Kidney (tissue), 14 donors: ENCODE results near the gene CCL3. TPM values are rescaled to one million over a fixed set of nuclear protein-coding genes. Genes with fewer than 3 reads are reported as not detected.
"Not testable (repeated sequence)": the region's sequence is repeated elsewhere in the genome, so short reads cannot be mapped to it uniquely, and the experiment has no call there.

ENCODE experiments used
- DNase-seq, 5 donors: peaks; one replicate each; pipeline ENCODE4 v3.0.0-alpha.2; 2013 to 2020
- FAIRE-seq: peaks from 2 replicates; lab custom pipeline; 2012; peaks lifted over from hg19 to GRCh38; lab: Jason Lieb, UNC
- H3K27ac ChIP-seq, 2 donors: one replicate each; pipeline ENCODE4 v1.7.0; 2013; ENCODE audit warnings: low read depth in 2 of 2, low read length in 2 of 2, inconsistent platforms in 1 of 2
- H3K27me3 ChIP-seq: one replicate; pipeline ENCODE4 v1.7.1; 2013; ENCODE audit warnings: low read length, inconsistent platforms; ENCODE audit not compliant: control insufficient read depth, insufficient read depth
- H3K36me3 ChIP-seq, 3 donors: one replicate each; pipeline versions ENCODE4 v1.7.0 to v1.7.1; 2013; ENCODE audit warnings: low read length in 3 of 3, control low read depth in 1 of 3, inconsistent platforms in 1 of 3; ENCODE audit not compliant: insufficient read depth in 3 of 3, control insufficient read depth in 2 of 3
- H3K4me1 ChIP-seq, 3 donors: one replicate each; pipeline versions ENCODE4 v1.7.0 to v1.7.1; 2013; ENCODE audit warnings: low read length in 3 of 3, inconsistent platforms in 1 of 3, low read depth in 1 of 3; ENCODE audit not compliant: control insufficient read depth in 2 of 3, insufficient read depth in 2 of 3
- H3K4me3 ChIP-seq, 3 donors: one replicate each; pipeline versions ENCODE4 v1.7.0 to v1.8.1; 2013; ENCODE audit warnings: low read length in 3 of 3, control low read depth in 1 of 3, inconsistent platforms in 1 of 3
- H3K9ac ChIP-seq, 3 donors: one replicate each; pipeline versions ENCODE4 v1.7.0 to v1.7.1; 2013; ENCODE audit warnings: low read length in 3 of 3, control low read depth in 1 of 3, inconsistent platforms in 1 of 3
- H3K9me3 ChIP-seq, 3 donors: one replicate each; pipeline versions ENCODE4 v1.7.0 to v1.7.1; 2013; ENCODE audit warnings: low read length in 3 of 3, control low read depth in 1 of 3, inconsistent platforms in 1 of 3; ENCODE audit not compliant: control insufficient read depth in 2 of 3, insufficient read depth in 1 of 3
- CTCF ChIP-seq: IDR thresholded peaks from 3 replicates; pipeline ENCODE4 v1.5.1; 2012; ENCODE audit warnings: mild to moderate bottlenecking, moderate library complexity, borderline replicate concordance; ENCODE audit not compliant: insufficient read depth; ENCODE audit errors: extremely low read depth
- intact Hi-C: fragments of 100-400 bp; cut with DNase I; formaldehyde crosslinking; loops from one replicate; pipeline ENCODE4 v1.11.1; 2022
- polyA plus RNA-seq: library from polyadenylated mRNA; stranded (reverse); fragments of 350-450 nt; fragmentation: Illumina TruSeq; extraction: RNeasy Lipid Tissue Mini Kit (QIAGEN cat#74804); gene quantifications from one replicate; pipeline ENCODE4 v1.2.3, GENCODE V29; 2014; ENCODE audit warnings: low read depth, low replicate concordance; ENCODE audit not compliant: insufficient read depth
- total RNA-seq: library from RNA; stranded (reverse); fragmentation: NEBNext Ultra II Directional; extraction: Animal tissue kit (Norgen Biotek cat#: 25700); gene quantifications from one replicate; pipeline ENCODE4 v1.2.1, GENCODE V29; 2021
- donor health status: control.
- donor health status: control.
- donor health status: control.
- donor health status: control.
- donor health status: control.
- donor health status: DM: yes; HTN: yes; CAD: no.
- donor health status: Normal renal cell carcinoma (clear cell type).

The CCL3 gene
- total and polyA plus RNA-seq, 2 donors from 2014 or later, result 4.2 to 6.6 TPM

- intact Hi-C loops, result no loop called here
- no peaks in the 10 kb centered on the region for H3K27me3 ChIP-seq
- no peak overlapping the region for H3K27ac ChIP-seq
- H3K9me3 ChIP-seq, result no peaks in the 10 kb centered on the region
- DNase-seq (no peak), FAIRE-seq (no peak)
- TF ChIP-seq CTCF, result no peak
- no peaks in the 10 kb centered on the region for H3K36me3 ChIP-seq
- no peaks in the 10 kb centered on the region for H3K4me1 ChIP-seq
- no peak overlapping the region for H3K9ac ChIP-seq
- H3K4me3 ChIP-seq, result no peak overlapping the region
Measured at GRCh38 chr17:36092230-36092629, 2.3 kb upstream of the CCL3 start.

GRCh38 chr17:36089339-36089865, 541 bp downstream of the CCL3 start:
- TF ChIP-seq CTCF, result no peak
- FAIRE-seq (no peak), DNase-seq (no peak)
- Histone ChIP-seq H3K27me3 (no peaks in the 10 kb centered on the region), H3K36me3 (no peaks in the 10 kb centered on the region), H3K9me3 (no peaks in the 10 kb centered on the region), H3K27ac (no peak overlapping the region), H3K9ac (no peak overlapping the region), H3K4me3 (no peak overlapping the region), H3K4me1 (no peaks in the 10 kb centered on the region)
- intact Hi-C loops, result no loop called here

- no peak overlapping the region for H3K27ac ChIP-seq
Measured at GRCh38 chr17:36088670-36089338, 1.1 kb downstream of the CCL3 start.

GRCh38 chr17:36087897-36088572, 1.9 kb downstream of the CCL3 start:
- intact Hi-C loops, H3K36me3 ChIP-seq, H3K9me3 ChIP-seq, H3K4me1 ChIP-seq, DNase-seq, H3K27me3 ChIP-seq, H3K9ac ChIP-seq, FAIRE-seq, H3K27ac ChIP-seq, H3K4me3 ChIP-seq: not testable (repeated sequence)

More at GRCh38 chr17:36088670-36089338, 1.1 kb downstream of the CCL3 start:
- no peaks in the 10 kb centered on the region for H3K9me3 ChIP-seq
- H3K27me3 ChIP-seq, result no peaks in the 10 kb centered on the region
- TF ChIP-seq CTCF, result no peak
- intact Hi-C loops, result no loop called here
- H3K36me3 ChIP-seq, result no peaks in the 10 kb centered on the region
- H3K4me3 ChIP-seq, result no peak overlapping the region
- FAIRE-seq, result no peak
- DNase-seq, result no peak
- H3K4me1 ChIP-seq, result no peaks in the 10 kb centered on the region
- no peak overlapping the region for H3K9ac ChIP-seq

GRCh38 chr17:36087471-36087870, 2.5 kb downstream of the CCL3 start:
- H3K4me3 ChIP-seq, H3K36me3 ChIP-seq, H3K9ac ChIP-seq, H3K4me1 ChIP-seq, H3K27me3 ChIP-seq, H3K27ac ChIP-seq, H3K9me3 ChIP-seq, DNase-seq, FAIRE-seq, intact Hi-C loops: not testable (repeated sequence)
